Rectal smooth muscle tissue (tissue), 1 donor: ENCODE measurements around the gene CHORDC1.
"Not testable (repeated sequence)": the region's sequence is repeated elsewhere in the genome, so short reads cannot be mapped to it uniquely, and the experiment has no call there.

Experiments used
- H3K27ac ChIP-seq: one replicate; pipeline ENCODE4 v1.7.0; 2013; ENCODE audit warnings: low read depth, low read length, inconsistent platforms
- H3K27me3 ChIP-seq: one replicate; pipeline ENCODE4 v1.7.0; 2013; ENCODE audit warnings: low read length; ENCODE audit not compliant: control insufficient read depth, insufficient read depth
- H3K36me3 ChIP-seq: one replicate; pipeline ENCODE4 v1.7.0; 2013; ENCODE audit warnings: low read length; ENCODE audit not compliant: control insufficient read depth, insufficient read depth
- H3K4me1 ChIP-seq: one replicate; pipeline ENCODE4 v1.7.0; 2013; ENCODE audit warnings: low read length; ENCODE audit not compliant: control insufficient read depth, insufficient read depth
- H3K4me3 ChIP-seq: one replicate; pipeline ENCODE4 v1.7.0; 2013; ENCODE audit warnings: low read length
- H3K9ac ChIP-seq: one replicate; pipeline ENCODE4 v1.7.0; 2013; ENCODE audit warnings: low read length

CHORDC1 gene

DNA sequence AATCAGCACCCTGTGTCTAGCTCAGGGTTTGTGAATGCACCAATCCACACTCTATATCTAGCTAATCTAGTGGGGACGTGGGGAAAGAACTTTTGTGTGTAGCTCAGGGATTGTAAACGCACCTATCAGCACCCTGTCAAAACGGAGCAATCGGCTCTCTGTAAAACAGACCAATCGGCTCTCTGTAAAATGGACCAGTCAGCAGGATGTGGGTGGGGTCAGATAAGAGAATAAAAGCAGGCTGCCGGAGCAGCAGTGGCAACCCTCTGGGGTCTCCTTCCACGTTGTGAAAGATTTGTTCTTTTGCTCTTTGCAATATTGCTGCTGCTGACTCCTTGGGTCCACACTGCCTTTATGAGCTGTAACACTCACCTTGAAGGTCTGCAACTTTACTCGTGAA, 55.1 kb downstream of the CHORDC1 start:
- not testable (repeated sequence) for H3K4me3 ChIP-seq, H3K27ac ChIP-seq, H3K36me3 ChIP-seq, H3K27me3 ChIP-seq, H3K9ac ChIP-seq, H3K4me1 ChIP-seq

GRCh38 chr11:90166982-90167573, 55.8 kb downstream of the CHORDC1 start:
- H3K4me3 ChIP-seq, H3K27ac ChIP-seq, H3K9ac ChIP-seq, H3K4me1 ChIP-seq, H3K36me3 ChIP-seq, H3K27me3 ChIP-seq: not testable (repeated sequence)
